Suprapubic skin (tissue), 4 donors: Measurements from ENCODE around the gene PTMS. TPM values are rescaled to one million over a fixed set of nuclear protein-coding genes. Genes with fewer than 3 reads are reported as not detected.

Experiments used
- DNase-seq, 2 donors: peaks; one replicate each; pipeline ENCODE4 v3.0.0-alpha.2; 2019; ENCODE audit warnings: low spot score in 2 of 2
- H3K27ac ChIP-seq: fragments of 200-600 bp; sonication (generic); one replicate; pipeline ENCODE4 v1.5.1; 2019
- H3K27me3 ChIP-seq: fragments of 200-600 bp; sonication (generic); one replicate; pipeline ENCODE4 v1.5.1; 2019
- H3K36me3 ChIP-seq: fragments of 200-600 bp; sonication (generic); one replicate; pipeline ENCODE4 v1.5.1; 2019
- H3K4me1 ChIP-seq: fragments of 200-600 bp; sonication (generic); one replicate; pipeline ENCODE4 v1.5.1; 2019
- H3K4me3 ChIP-seq: fragments of 200-600 bp; sonication (generic); one replicate; pipeline ENCODE4 v1.5.1; 2019; ENCODE audit warnings: mild to moderate bottlenecking
- H3K9me3 ChIP-seq: fragments of 200-600 bp; sonication (generic); one replicate; pipeline ENCODE4 v1.5.1; 2019
- CTCF ChIP-seq, 2 donors: fragments of 200-600 bp in 1 of 2; fragments of 450-650 bp in 1 of 2; sonication (generic) in 1 of 2; IDR thresholded peaks; one replicate each; pipeline ENCODE4 v1.5.1; 2016 to 2019; ENCODE audit warnings: antibody characterized with exemption in 2 of 2, mild to moderate bottlenecking in 1 of 2, moderate library complexity in 1 of 2
- EP300 ChIP-seq: sonication (generic); formaldehyde crosslinking; IDR thresholded peaks from one replicate; pipeline ENCODE4 v1.6.1; 2017; ENCODE audit warnings: antibody characterized with exemption
- POLR2A ChIP-seq, 2 donors: fragments of 450-650 bp; IDR thresholded peaks; one replicate each; pipeline ENCODE4 v1.6.1; 2017; ENCODE audit warnings: antibody characterized with exemption in 2 of 2, mild to moderate bottlenecking in 2 of 2, moderate library complexity in 2 of 2
- POLR2AphosphoS5 ChIP-seq, 3 donors: sonication (generic); formaldehyde crosslinking; IDR thresholded peaks; one replicate each; pipeline ENCODE4 v1.6.1; 2017; ENCODE audit warnings: antibody characterized with exemption in 3 of 3
- WGBS: methylation state at CpG from one replicate; pipeline ENCODE4 v1.1.5; 2018; 5-methylcytosine and 5-hydroxymethylcytosine counted together
- total RNA-seq, 4 donors: library from RNA; depleted of rRNA; stranded (reverse); fragments of >200 nt; gene quantifications; one replicate each; pipeline ENCODE4 v1.1.0, GENCODE V29; 2016

Gene PTMS
- total RNA-seq, 4 donors from 2014 or later, result 91.2 to 128 (median 99.8) TPM

- H3K4me1 ChIP-seq, result peaks cover 19% of the 10 kb centered on the region
- H3K27me3 ChIP-seq, result no peaks in the 10 kb centered on the region
- peak overlapping the region; percentile 86 for H3K4me3 ChIP-seq
- WGBS, result 0% methylated on average over 4 of the region's 7 CpGs
- no peaks in the 10 kb centered on the region for H3K9me3 ChIP-seq
- H3K27ac ChIP-seq, result peak overlapping the region; percentile 92
- DNase-seq, result no peak
- TF ChIP-seq EP300 (no peak), POLR2AphosphoS5 (IDR thresholded peaks at IDR 0.05) (peak in 1 of 3 donors; percentile 5), CTCF (IDR thresholded peaks at IDR 0.05) (peak; percentile 91 to 92), POLR2A (IDR thresholded peaks at IDR 0.05) (no peak)
- H3K36me3 ChIP-seq, result peaks cover 27% of the 10 kb centered on the region
Observed at GRCh38 chr12:6753772-6754356, 12.3 kb upstream of the PTMS start.

GRCh38 chr12:6754411-6754810 is 11.8 kb upstream of the PTMS start:
- no peaks in the 10 kb centered on the region for H3K9me3 ChIP-seq
- WGBS, result 90% methylated on average over 2 of the region's 2 CpGs
- TF ChIP-seq EP300 (no peak), POLR2A (IDR thresholded peaks at IDR 0.05) (no peak), POLR2AphosphoS5 (IDR thresholded peaks at IDR 0.05) (no peak)
- peaks cover 19% of the 10 kb centered on the region for H3K4me1 ChIP-seq
- peak overlapping the region; percentile 92 for H3K27ac ChIP-seq
- H3K4me3 ChIP-seq, result no peak overlapping the region
- no peak for DNase-seq
- H3K27me3 ChIP-seq, result no peaks in the 10 kb centered on the region
- peaks cover 22% of the 10 kb centered on the region for H3K36me3 ChIP-seq

- no peak for DNase-seq
- TF ChIP-seq EP300, result no peak
- TF ChIP-seq CTCF (IDR thresholded peaks at IDR 0.05), result no peak
- TF ChIP-seq POLR2AphosphoS5 (IDR thresholded peaks at IDR 0.05), result no peak
- no peak for TF ChIP-seq POLR2A (IDR thresholded peaks at IDR 0.05)
- Histone ChIP-seq H3K4me1 (peaks cover 11% of the 10 kb centered on the region), H3K27ac (no peak overlapping the region), H3K4me3 (no peak overlapping the region), H3K36me3 (no peaks in the 10 kb centered on the region), H3K9me3 (no peaks in the 10 kb centered on the region), H3K27me3 (no peaks in the 10 kb centered on the region)
- 65% methylated on average over 8 of the region's 8 CpGs for WGBS
Observed at GRCh38 chr12:6757028-6757690, 9.0 kb upstream of the PTMS start.

GRCh38 chr12:6758506-6759095 is 7.6 kb upstream of the PTMS start:
- WGBS, result 87% methylated on average over 9 of the region's 9 CpGs
- Histone ChIP-seq H3K27me3 (no peaks in the 10 kb centered on the region), H3K9me3 (no peaks in the 10 kb centered on the region), H3K27ac (no peak overlapping the region), H3K36me3 (no peaks in the 10 kb centered on the region), H3K4me1 (peaks cover 10% of the 10 kb centered on the region), H3K4me3 (no peak overlapping the region)
- no peak for DNase-seq
- TF ChIP-seq POLR2AphosphoS5 (IDR thresholded peaks at IDR 0.05) (no peak), POLR2A (IDR thresholded peaks at IDR 0.05) (no peak), CTCF (IDR thresholded peaks at IDR 0.05) (no peak), EP300 (no peak)

- DNase-seq, result no peak
- Histone ChIP-seq H3K27ac (no peak overlapping the region), H3K27me3 (no peaks in the 10 kb centered on the region), H3K9me3 (no peaks in the 10 kb centered on the region), H3K36me3 (no peaks in the 10 kb centered on the region), H3K4me1 (peaks cover 15% of the 10 kb centered on the region), H3K4me3 (no peak overlapping the region)
- WGBS, result 85% methylated on average over 5 of the region's 5 CpGs
- TF ChIP-seq POLR2A (IDR thresholded peaks at IDR 0.05), result no peak
- TF ChIP-seq EP300, result no peak
- TF ChIP-seq CTCF (IDR thresholded peaks at IDR 0.05), result no peak
- TF ChIP-seq POLR2AphosphoS5 (IDR thresholded peaks at IDR 0.05), result no peak
Observed at GRCh38 chr12:6759741-6760140, 6.4 kb upstream of the PTMS start.
